Measurements from ENCODE around the gene KCNQ1. TPM values are rescaled to one million over a fixed set of nuclear protein-coding genes. Genes with fewer than 3 reads are reported as not detected.

Gene KCNQ1
- total RNA-seq, 1 donor from 2014 or later: 2.6 TPM

DNA sequence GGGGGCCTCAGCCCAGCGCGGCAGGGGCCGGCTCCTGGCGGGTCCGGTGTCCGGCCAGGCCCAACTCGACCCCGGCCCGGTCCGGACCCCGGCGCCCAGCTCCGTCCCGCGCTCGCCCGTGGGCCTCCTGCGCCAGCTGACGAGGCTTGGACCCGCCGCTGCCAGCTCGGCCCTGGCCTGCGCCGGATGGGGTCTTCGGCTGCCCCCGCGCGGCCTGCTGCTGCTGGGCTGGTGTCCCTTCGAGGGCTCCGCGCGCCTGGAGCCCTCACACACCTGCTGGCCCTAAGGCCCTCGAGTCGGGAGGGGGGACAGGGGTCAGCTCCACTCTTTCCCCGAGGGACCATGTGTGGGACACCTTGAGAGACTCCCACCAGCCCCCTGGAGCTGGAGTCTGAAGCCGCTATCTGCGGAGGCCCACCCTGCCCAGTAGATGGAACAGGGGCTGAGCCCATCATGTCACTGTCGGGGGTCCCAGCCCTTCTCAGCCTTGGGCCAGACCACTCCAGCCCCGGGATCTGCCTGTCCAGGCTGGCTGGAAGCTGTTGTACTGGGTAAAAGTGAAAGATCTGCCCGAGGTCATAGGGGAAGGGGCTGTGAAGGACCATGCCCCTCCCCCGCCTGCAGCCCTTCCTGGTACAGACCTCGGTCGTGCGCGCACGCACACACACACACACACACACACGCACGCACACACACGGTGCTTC lies 441.5 kb downstream of the KCNQ1 start:
- peak overlapping the region in 2 of 3 donors; percentile 56 to 62 for H3K4me3 ChIP-seq (ENCODE audit: low read length in 3 of 3)
- peaks cover 17 to 34% (median 33%) of the 10 kb centered on the region in 3 donors for H3K4me1 ChIP-seq (ENCODE audit: control insufficient read depth in 3 of 3, insufficient read depth in 3 of 3, low read length in 3 of 3)
- no peaks in the 10 kb centered on the region for H3K36me3 ChIP-seq (ENCODE audit: control insufficient read depth in 3 of 3, insufficient read depth in 3 of 3, low read length in 3 of 3)
- H3K27me3 ChIP-seq (ENCODE audit: control insufficient read depth in 3 of 3, insufficient read depth in 3 of 3, low read length in 3 of 3): peaks cover 0 to 2% (median 0%) of the 10 kb centered on the region in 3 donors
- no peak overlapping the region for H3K27ac ChIP-seq (ENCODE audit: low read depth, low read length)
- H3K9ac ChIP-seq (ENCODE audit: low read depth in 1 of 3, low read length in 3 of 3): peak overlapping the region in 2 of 3 donors; percentile 57 to 64
- H3K9me3 ChIP-seq (ENCODE audit: control insufficient read depth in 3 of 3, low read length in 3 of 3): no peaks in the 10 kb centered on the region

DNA sequence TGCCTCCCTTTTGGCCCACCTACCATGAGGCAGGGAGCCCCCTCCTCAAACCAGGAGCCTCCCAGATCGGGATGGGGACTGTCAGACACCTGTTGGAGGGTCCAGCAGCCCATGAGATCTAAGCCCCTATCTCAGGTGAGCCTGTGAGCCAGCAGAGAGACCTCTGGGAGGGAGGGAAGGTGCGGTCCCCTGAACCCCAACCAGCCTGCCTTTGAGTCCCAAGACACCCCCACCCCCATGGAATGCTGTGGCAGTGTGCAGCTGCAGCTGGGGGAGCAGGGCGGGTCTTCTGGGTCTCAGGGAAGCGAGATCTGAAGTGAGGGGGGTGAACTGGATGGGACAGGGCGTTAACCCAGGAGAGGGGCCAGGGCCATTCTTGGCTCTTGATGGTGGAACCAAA lies 442.1 kb downstream of the KCNQ1 start:
- Histone ChIP-seq H3K9me3 (ENCODE audit: control insufficient read depth in 3 of 3, low read length in 3 of 3) (no peaks in the 10 kb centered on the region), H3K36me3 (ENCODE audit: control insufficient read depth in 3 of 3, insufficient read depth in 3 of 3, low read length in 3 of 3) (no peaks in the 10 kb centered on the region), H3K27ac (ENCODE audit: low read depth, low read length) (no peak overlapping the region), H3K27me3 (ENCODE audit: control insufficient read depth in 3 of 3, insufficient read depth in 3 of 3, low read length in 3 of 3) (peaks cover 0 to 2% (median 0%) of the 10 kb centered on the region in 3 donors), H3K4me1 (ENCODE audit: control insufficient read depth in 3 of 3, insufficient read depth in 3 of 3, low read length in 3 of 3) (peaks cover 18 to 40% (median 35%) of the 10 kb centered on the region in 3 donors), H3K9ac (ENCODE audit: low read depth in 1 of 3, low read length in 3 of 3) (peak overlapping the region in 1 of 3 donors; percentile 57), H3K4me3 (ENCODE audit: low read length in 3 of 3) (no peak overlapping the region)

DNA sequence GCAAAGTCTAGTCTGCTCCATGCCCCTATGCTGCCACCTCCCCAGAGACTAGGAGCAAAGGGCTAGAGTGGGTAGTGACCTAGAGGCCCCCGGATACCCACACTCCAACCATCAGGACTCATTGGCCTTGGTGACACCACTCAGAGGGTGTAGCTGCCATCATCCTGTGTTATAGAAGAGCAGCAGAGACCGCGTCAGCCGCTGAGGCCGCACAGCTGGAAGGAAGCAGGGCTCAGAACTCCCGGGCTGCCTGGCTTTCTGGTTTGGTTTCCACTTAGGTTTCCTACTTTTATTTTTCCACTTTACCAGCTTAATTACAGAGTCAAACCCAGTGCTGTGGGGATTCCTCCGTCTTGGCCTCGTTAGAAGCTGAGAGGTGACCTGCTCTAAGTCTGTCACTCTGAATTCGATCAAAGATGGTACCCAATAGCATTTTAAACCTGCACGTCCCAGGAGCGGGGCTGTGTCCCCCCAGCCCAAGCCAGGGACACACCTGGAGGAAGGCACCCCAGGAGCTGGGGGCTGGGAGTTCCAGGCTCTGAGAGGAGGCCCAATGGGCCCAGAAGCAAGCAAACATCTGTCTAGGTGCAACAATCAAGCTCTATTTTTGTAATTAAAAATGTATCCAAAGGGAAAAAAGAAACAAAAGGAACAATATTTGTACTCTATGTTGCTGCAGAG lies 442.8 kb downstream of the KCNQ1 start:
- Histone ChIP-seq H3K4me1 (ENCODE audit: control insufficient read depth in 3 of 3, insufficient read depth in 3 of 3, low read length in 3 of 3) (peaks cover 17 to 41% (median 34%) of the 10 kb centered on the region in 3 donors), H3K27ac (ENCODE audit: low read depth, low read length) (no peak overlapping the region), H3K36me3 (ENCODE audit: control insufficient read depth in 3 of 3, insufficient read depth in 3 of 3, low read length in 3 of 3) (no peaks in the 10 kb centered on the region), H3K4me3 (ENCODE audit: low read length in 3 of 3) (no peak overlapping the region), H3K27me3 (ENCODE audit: control insufficient read depth in 3 of 3, insufficient read depth in 3 of 3, low read length in 3 of 3) (peaks cover 0 to 2% (median 0%) of the 10 kb centered on the region in 3 donors), H3K9ac (ENCODE audit: low read depth in 1 of 3, low read length in 3 of 3) (no peak overlapping the region), H3K9me3 (ENCODE audit: control insufficient read depth in 3 of 3, low read length in 3 of 3) (no peaks in the 10 kb centered on the region)

DNA sequence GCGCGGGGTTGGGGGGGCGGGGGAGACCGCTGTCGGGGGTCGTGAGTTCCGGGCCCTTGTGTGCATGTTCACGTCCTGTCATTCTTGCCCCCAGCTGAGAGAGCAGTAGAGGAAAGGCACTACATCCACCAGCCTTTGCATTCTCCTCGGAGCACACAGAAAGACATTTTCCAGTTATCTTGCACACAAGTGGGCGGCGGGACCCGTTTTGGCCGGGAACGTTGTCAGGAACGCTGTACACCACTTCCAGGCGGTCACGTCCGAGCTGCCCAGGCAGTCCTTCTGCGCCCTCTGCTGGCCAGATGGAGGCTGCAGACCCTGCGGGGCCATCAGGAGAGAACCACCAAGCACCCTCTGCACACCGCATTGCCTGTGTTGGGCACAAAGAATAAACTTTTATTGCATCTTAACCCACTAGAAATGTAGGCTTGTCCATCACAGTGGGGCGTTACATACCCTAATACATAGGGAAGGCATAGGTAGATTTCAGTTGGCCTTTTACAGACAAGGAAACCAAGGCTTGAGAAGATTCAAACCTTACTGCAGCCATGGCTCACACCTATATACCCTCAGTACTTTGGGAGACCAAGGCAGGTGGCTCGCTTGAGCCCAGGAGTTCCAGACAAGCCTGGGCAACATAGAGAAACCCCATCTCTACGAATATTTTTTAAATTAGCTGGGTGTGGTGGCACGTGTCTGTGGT lies 443.6 kb downstream of the KCNQ1 start:
- H3K27me3 ChIP-seq (ENCODE audit: control insufficient read depth in 3 of 3, insufficient read depth in 3 of 3, low read length in 3 of 3): peaks cover 0 to 2% (median 0%) of the 10 kb centered on the region in 3 donors
- no peak overlapping the region for H3K4me3 ChIP-seq (ENCODE audit: low read length in 3 of 3)
- H3K36me3 ChIP-seq (ENCODE audit: control insufficient read depth in 3 of 3, insufficient read depth in 3 of 3, low read length in 3 of 3): no peaks in the 10 kb centered on the region
- peaks cover 22 to 37% (median 31%) of the 10 kb centered on the region in 3 donors for H3K4me1 ChIP-seq (ENCODE audit: control insufficient read depth in 3 of 3, insufficient read depth in 3 of 3, low read length in 3 of 3)
- H3K9me3 ChIP-seq (ENCODE audit: control insufficient read depth in 3 of 3, low read length in 3 of 3): no peaks in the 10 kb centered on the region
- H3K9ac ChIP-seq (ENCODE audit: low read depth in 1 of 3, low read length in 3 of 3): no peak overlapping the region
- no peak overlapping the region for H3K27ac ChIP-seq (ENCODE audit: low read depth, low read length)

DNA sequence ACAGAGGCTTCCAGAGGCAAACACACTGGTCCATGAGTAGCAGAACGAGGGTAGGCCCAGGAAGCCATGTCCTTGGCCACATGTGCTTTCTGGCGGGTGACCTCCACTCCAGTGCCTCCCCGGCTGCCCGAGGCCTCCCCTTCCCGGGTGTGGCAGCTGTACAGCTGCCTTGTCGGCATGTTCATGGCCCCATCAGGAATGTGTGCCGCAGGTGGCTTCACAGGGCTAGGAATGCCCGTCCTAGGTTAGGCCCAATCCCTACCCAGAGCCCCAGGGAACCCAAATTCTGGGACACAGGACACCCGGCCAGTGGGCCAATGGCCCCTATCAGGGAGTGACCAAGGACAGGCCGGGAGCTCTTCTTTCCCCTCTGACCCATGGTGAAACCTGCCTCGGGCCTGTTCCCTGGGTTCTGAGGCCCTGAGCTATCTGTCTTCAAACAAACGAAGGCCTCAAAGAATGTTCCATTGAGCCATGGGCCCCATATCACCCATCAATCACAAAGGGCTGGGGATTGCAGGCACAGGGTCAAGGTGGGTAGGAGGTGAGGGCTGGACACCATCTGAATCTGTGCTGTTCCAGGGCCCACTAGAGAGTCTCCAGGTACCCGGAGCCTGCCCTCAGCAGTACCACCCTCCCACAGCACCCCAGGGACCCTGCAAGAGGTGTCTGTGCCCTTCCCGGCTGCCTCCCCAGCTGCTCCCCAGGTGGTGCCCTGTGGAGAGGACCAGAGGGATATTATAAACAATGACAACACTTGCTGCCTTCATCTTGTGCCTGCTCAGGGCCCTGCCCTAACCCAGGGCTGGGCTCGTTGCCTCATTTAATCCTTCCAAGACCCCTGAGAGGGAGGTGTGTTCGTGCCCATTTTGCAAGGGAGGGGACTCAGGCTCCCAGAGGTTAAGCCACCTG lies 444.8 kb downstream of the KCNQ1 start:
- Histone ChIP-seq H3K4me3 (ENCODE audit: low read length in 3 of 3) (no peak overlapping the region), H3K27me3 (ENCODE audit: control insufficient read depth in 3 of 3, insufficient read depth in 3 of 3, low read length in 3 of 3) (peaks cover 0 to 2% (median 0%) of the 10 kb centered on the region in 3 donors), H3K4me1 (ENCODE audit: control insufficient read depth in 3 of 3, insufficient read depth in 3 of 3, low read length in 3 of 3) (peaks cover 22 to 37% (median 31%) of the 10 kb centered on the region in 3 donors), H3K9ac (ENCODE audit: low read depth in 1 of 3, low read length in 3 of 3) (peak overlapping the region in 1 of 3 donors; percentile 16), H3K27ac (ENCODE audit: low read depth, low read length) (no peak overlapping the region), H3K36me3 (ENCODE audit: control insufficient read depth in 3 of 3, insufficient read depth in 3 of 3, low read length in 3 of 3) (no peaks in the 10 kb centered on the region), H3K9me3 (ENCODE audit: control insufficient read depth in 3 of 3, low read length in 3 of 3) (no peaks in the 10 kb centered on the region)

DNA sequence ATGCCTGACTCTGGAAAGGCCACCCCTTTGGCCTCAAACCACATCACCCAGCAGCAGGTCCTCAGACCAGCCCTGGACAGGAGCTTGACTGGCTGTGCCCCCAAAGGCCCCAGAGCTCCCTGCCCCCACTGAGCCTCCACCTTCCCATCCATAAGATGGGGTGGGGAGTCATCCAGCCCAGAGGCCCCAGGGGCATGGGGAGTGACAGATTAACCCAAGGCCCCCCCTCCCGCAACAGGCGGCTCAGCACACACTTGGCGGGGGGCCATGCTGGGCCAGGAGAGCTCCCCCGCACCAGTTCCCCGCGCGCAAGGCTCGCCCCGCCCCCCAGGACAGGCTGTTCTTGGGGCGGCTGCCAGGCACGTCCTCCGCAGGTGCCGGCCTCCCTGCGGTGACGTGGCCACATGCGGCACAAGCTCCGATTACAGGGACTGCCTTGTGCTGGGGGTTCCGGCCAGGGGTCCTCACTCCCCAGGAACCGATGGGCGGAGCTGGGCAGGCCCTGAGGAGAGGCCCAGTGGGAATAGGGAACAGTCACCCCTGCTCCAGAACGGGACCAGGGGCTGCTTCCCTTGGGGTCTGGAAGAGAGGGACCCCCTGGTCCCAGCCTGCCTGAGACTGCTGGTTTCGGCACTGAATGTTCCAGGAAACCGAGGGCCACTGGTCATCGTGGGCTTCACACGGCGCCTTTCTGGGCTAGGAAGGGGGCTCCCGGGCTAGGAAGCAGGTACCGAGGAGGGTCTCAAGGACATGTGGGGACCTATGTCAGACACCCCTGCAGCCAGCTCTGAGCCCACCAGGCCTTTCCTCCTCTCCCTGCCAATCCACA lies 445.9 kb downstream of the KCNQ1 start:
- H3K4me3 ChIP-seq (ENCODE audit: low read length in 3 of 3): no peak overlapping the region
- H3K27me3 ChIP-seq (ENCODE audit: control insufficient read depth in 3 of 3, insufficient read depth in 3 of 3, low read length in 3 of 3): peaks cover 0 to 2% (median 0%) of the 10 kb centered on the region in 3 donors
- H3K27ac ChIP-seq (ENCODE audit: low read depth, low read length): no peak overlapping the region
- peak overlapping the region in 1 of 3 donors; percentile 8 for H3K9ac ChIP-seq (ENCODE audit: low read depth in 1 of 3, low read length in 3 of 3)
- H3K9me3 ChIP-seq (ENCODE audit: control insufficient read depth in 3 of 3, low read length in 3 of 3): no peaks in the 10 kb centered on the region
- H3K36me3 ChIP-seq (ENCODE audit: control insufficient read depth in 3 of 3, insufficient read depth in 3 of 3, low read length in 3 of 3): no peaks in the 10 kb centered on the region
- peaks cover 22 to 32% (median 25%) of the 10 kb centered on the region in 3 donors for H3K4me1 ChIP-seq (ENCODE audit: control insufficient read depth in 3 of 3, insufficient read depth in 3 of 3, low read length in 3 of 3)

DNA sequence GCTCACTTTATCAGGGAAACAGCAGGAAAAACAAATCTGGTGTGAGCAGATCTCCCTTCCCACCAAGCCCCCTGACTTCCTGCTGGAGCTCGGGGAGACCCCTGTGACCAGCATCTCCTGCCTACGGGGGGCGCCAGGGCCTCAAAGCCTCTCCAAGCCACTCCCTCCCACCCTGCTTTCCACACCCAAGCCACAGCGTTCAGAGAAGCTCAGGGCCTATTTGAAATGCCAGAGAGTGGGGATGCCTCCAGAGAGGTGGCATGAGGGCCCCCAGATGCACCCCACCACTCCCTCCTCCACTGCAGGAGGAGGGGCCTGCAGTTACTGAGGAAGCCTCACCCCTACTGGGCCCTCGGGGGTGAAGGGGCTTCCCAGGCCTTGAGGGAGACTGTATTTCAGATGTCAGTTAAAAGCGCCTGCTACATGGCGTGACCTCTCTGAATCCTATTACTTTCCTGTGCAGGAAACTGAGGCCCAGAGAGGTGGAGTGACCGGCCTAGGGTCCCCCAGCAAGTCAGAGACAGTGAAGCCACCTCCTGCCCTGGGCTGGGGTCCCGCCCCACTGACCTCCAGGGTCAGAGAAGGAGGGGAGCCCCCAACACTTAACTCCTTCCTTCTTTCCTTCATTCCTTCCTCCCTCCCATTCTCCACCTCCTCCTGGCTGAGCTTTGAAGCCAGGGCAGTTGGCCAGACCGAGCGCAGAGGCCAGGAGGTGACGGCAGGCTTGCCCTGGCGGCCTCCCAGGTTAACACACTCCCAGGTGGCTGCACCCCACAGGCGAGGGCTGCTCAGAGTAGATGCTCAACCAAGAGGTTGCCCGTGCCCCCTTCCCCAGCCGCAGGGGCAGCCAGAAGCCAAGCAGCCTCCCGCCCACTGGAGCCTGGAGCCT lies 446.8 kb downstream of the KCNQ1 start:
- peak overlapping the region in 2 of 3 donors; percentile 45 to 50 for H3K9ac ChIP-seq (ENCODE audit: low read depth in 1 of 3, low read length in 3 of 3)
- H3K27ac ChIP-seq (ENCODE audit: low read depth, low read length): no peak overlapping the region
- H3K4me3 ChIP-seq (ENCODE audit: low read length in 3 of 3): peak overlapping the region in 2 of 3 donors; percentile 52 to 56
- H3K4me1 ChIP-seq (ENCODE audit: control insufficient read depth in 3 of 3, insufficient read depth in 3 of 3, low read length in 3 of 3): peaks cover 21 to 28% (median 22%) of the 10 kb centered on the region in 3 donors
- peaks cover 0 to 2% (median 0%) of the 10 kb centered on the region in 3 donors for H3K27me3 ChIP-seq (ENCODE audit: control insufficient read depth in 3 of 3, insufficient read depth in 3 of 3, low read length in 3 of 3)
- H3K36me3 ChIP-seq (ENCODE audit: control insufficient read depth in 3 of 3, insufficient read depth in 3 of 3, low read length in 3 of 3): no peaks in the 10 kb centered on the region
- no peaks in the 10 kb centered on the region for H3K9me3 ChIP-seq (ENCODE audit: control insufficient read depth in 3 of 3, low read length in 3 of 3)

DNA sequence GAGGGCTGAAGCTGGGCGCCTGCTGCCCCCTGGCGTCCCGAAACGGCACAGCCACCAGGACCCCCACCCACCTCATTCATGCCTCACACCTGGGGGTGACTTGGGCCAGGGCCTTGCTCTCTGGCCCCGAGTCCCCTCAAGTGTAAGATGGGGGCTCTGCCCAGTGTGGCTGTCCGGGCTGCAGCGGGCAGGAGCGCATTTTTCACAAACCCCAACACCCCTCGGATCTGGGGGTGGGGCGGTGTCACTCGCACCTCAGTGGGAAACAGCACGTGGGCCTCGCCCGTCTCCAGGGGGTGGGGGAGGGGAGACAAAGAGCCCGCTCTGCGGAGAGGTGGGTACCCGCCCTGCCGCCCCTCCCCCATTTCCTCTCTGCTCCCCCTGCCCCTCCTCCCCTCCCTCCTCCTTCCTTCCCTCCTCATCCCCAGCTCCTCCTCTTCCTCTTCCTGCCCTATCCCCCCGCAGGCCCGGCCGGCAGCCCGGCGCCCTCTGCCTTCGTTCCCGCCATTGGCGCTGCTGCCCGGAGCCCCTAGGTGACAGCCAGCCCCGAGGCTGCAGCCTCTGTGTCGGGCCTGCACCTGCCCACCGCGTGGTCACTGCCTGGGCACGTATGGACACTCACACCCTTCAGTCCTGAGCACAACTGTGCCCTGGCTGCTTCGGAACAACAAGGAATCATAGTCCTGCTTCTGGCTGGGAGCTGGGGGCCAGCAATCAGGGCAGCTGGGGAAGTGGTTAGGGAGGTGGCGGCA lies 447.6 kb downstream of the KCNQ1 start:
- Histone ChIP-seq H3K4me3 (ENCODE audit: low read length in 3 of 3) (peak overlapping the region; percentile 43 to 68 (median 56)), H3K36me3 (ENCODE audit: control insufficient read depth in 3 of 3, insufficient read depth in 3 of 3, low read length in 3 of 3) (no peaks in the 10 kb centered on the region), H3K9ac (ENCODE audit: low read depth in 1 of 3, low read length in 3 of 3) (peak overlapping the region in 2 of 3 donors; percentile 45 to 53), H3K27ac (ENCODE audit: low read depth, low read length) (peak overlapping the region; percentile 18), H3K27me3 (ENCODE audit: control insufficient read depth in 3 of 3, insufficient read depth in 3 of 3, low read length in 3 of 3) (peaks cover 0 to 2% (median 0%) of the 10 kb centered on the region in 3 donors), H3K9me3 (ENCODE audit: control insufficient read depth in 3 of 3, low read length in 3 of 3) (no peaks in the 10 kb centered on the region), H3K4me1 (ENCODE audit: control insufficient read depth in 3 of 3, insufficient read depth in 3 of 3, low read length in 3 of 3) (peaks cover 17 to 22% (median 20%) of the 10 kb centered on the region in 3 donors)

Data from skeletal muscle tissue (tissue), 4 donors.